NCI-H146 treated with DMSO at 0.1 percent for 48 hours (cell line): ENCODE data around the gene ZC3H14.

Experiments used
- DNase-seq: peaks from one replicate; lab custom pipeline; 2025; ENCODE audit not compliant: unreplicated experiment; lab: John Stamatoyannopoulos, UW

ZC3H14 gene

GRCh38 chr14:88599761-88600439 lies 37.1 kb downstream of the ZC3H14 start:
- no peak for DNase-seq

- DNase-seq, result no peak
These were observed 41.4 kb downstream of the ZC3H14 start for GRCh38 chr14:88604212-88604611.

- no peak for DNase-seq
These were observed 42.8 kb downstream of the ZC3H14 start for GRCh38 chr14:88605594-88605993.

GRCh38 chr14:88607829-88608228 lies 45.0 kb downstream of the ZC3H14 start:
- DNase-seq, result no peak

- DNase-seq, result no peak
These were observed 49.0 kb downstream of the ZC3H14 start for GRCh38 chr14:88611878-88612277.

GRCh38 chr14:88612981-88613380 lies 50.1 kb downstream of the ZC3H14 start:
- no peak for DNase-seq

- DNase-seq, result peak; percentile 79
These were observed 50.7 kb downstream of the ZC3H14 start for GRCh38 chr14:88613552-88614010.

- no peak for DNase-seq
These were observed 51.5 kb downstream of the ZC3H14 start for GRCh38 chr14:88614218-88614907.

GRCh38 chr14:88616697-88617096 lies 53.9 kb downstream of the ZC3H14 start:
- no peak for DNase-seq

- no peak for DNase-seq
These were observed 54.6 kb downstream of the ZC3H14 start for GRCh38 chr14:88617479-88617878.

GRCh38 chr14:88618476-88618875 lies 55.6 kb downstream of the ZC3H14 start:
- DNase-seq, result no peak

GRCh38 chr14:88621100-88621499 lies 58.3 kb downstream of the ZC3H14 start:
- DNase-seq, result no peak

GRCh38 chr14:88625671-88626070 lies 62.8 kb downstream of the ZC3H14 start:
- no peak for DNase-seq

GRCh38 chr14:88628033-88628432 lies 65.2 kb downstream of the ZC3H14 start:
- no peak for DNase-seq

- DNase-seq, result no peak
These were observed 65.6 kb downstream of the ZC3H14 start for GRCh38 chr14:88628462-88628861.

- DNase-seq, result no peak
These were observed 67.7 kb downstream of the ZC3H14 start for GRCh38 chr14:88630565-88630964.

- no peak for DNase-seq
These were observed 68.3 kb downstream of the ZC3H14 start for GRCh38 chr14:88631091-88631490.

GRCh38 chr14:88632512-88632911 lies 69.7 kb downstream of the ZC3H14 start:
- DNase-seq, result no peak

- DNase-seq, result no peak
These were observed 76.4 kb downstream of the ZC3H14 start for GRCh38 chr14:88639221-88639620.

- no peak for DNase-seq
These were observed 97.2 kb downstream of the ZC3H14 start for GRCh38 chr14:88660056-88660455.

GRCh38 chr14:88667555-88668273 lies 104.9 kb downstream of the ZC3H14 start:
- DNase-seq, result peak; percentile 64
